GM21423 (cell line): ENCODE data around the gene PHPT1.

Experiments
- ATAC-seq: cut with Tn5 transposase; IDR thresholded peaks from one replicate; pipeline ENCODE4 v1.9.1; 2021; ENCODE audit warnings: mild to moderate bottlenecking, moderate library complexity; ENCODE audit not compliant: unreplicated experiment

PHPT1 gene

GRCh38 chr9:136847826-136848392, 1.3 kb upstream of the PHPT1 start:
- ATAC-seq, result no peak

GRCh38 chr9:136848393-136849037, 694 bp upstream of the PHPT1 start:
- peak; percentile 0 for ATAC-seq

GRCh38 chr9:136849960-136850865, 1.0 kb downstream of the PHPT1 start:
- no peak for ATAC-seq

GRCh38 chr9:136850866-136851775, 1.9 kb downstream of the PHPT1 start:
- ATAC-seq, result no peak

- ATAC-seq, result no peak
Observed at GRCh38 chr9:136851941-136852663, 2.9 kb downstream of the PHPT1 start, which contains the start of gene MAMDC4. MAMDC4 (plus strand) TSS chr9:136852346; CDS start chr9:136852417, 71 bp downstream.

GRCh38 chr9:136852664-136853595, 3.7 kb downstream of the PHPT1 start:
- ATAC-seq, result no peak

- no peak for ATAC-seq
Observed at GRCh38 chr9:136853596-136854112, 4.4 kb downstream of the PHPT1 start.

GRCh38 chr9:136854113-136854841, 5.1 kb downstream of the PHPT1 start:
- no peak for ATAC-seq

GRCh38 chr9:136854842-136855460, 5.7 kb downstream of the PHPT1 start:
- ATAC-seq, result no peak

GRCh38 chr9:136855461-136856078, 6.4 kb downstream of the PHPT1 start:
- no peak for ATAC-seq

- ATAC-seq, result no peak
Observed at GRCh38 chr9:136856079-136856476, 6.9 kb downstream of the PHPT1 start.

- ATAC-seq, result no peak
Observed at GRCh38 chr9:136856541-136857141, 7.4 kb downstream of the PHPT1 start.

GRCh38 chr9:136857166-136857565, 8.0 kb downstream of the PHPT1 start:
- no peak for ATAC-seq

- no peak for ATAC-seq
Observed at GRCh38 chr9:136857581-136858412, 8.6 kb downstream of the PHPT1 start.

GRCh38 chr9:136858452-136858843, 9.2 kb downstream of the PHPT1 start:
- no peak for ATAC-seq
